H54 (cell line): ENCODE data around the gene NCBP2.

Experiments used
- DNase-seq: peaks from one replicate; pipeline ENCODE4 v3.0.0; 2011; ENCODE audit warnings: low spot score, mixed read lengths; ENCODE audit not compliant: insufficient read length
- FAIRE-seq: peaks from 3 replicates; lab custom pipeline; 2011; peaks lifted over from hg19 to GRCh38; lab: Jason Lieb, UNC
- POLR2A ChIP-seq: IDR thresholded peaks from 2 replicates; pipeline ENCODE4 v1.6.1; 2011; ENCODE audit warnings: low read depth, mild to moderate bottlenecking, low read length

NCBP2 gene

DNA sequence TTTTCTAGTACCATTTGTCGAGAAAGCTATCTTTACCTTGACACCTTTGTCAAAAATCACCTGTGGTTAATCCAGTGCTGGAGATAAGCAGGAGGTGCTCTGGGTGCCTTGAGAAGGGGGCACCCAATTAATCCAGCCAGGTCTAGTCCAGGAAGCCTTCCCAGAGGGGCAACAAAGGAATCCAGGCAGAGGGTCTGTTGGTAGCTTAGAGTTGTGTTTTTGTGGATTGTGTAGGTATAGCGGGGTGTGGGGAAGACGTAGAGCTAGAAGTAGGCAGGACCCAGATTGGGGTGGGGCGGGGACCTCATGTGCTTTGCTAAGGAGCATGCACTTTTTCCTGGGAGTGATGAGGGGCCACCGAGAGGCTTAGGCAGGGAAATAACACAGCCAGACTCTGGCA, 32.3 kb upstream of the NCBP2 start:
- DNase-seq, result no peak
- FAIRE-seq, result no peak
- TF ChIP-seq POLR2A, result no peak

GRCh38 chr3:196971094-196971698, 28.9 kb upstream of the NCBP2 start:
- peak; percentile 49 for DNase-seq
- no peak for FAIRE-seq
- no peak for TF ChIP-seq POLR2A

DNA sequence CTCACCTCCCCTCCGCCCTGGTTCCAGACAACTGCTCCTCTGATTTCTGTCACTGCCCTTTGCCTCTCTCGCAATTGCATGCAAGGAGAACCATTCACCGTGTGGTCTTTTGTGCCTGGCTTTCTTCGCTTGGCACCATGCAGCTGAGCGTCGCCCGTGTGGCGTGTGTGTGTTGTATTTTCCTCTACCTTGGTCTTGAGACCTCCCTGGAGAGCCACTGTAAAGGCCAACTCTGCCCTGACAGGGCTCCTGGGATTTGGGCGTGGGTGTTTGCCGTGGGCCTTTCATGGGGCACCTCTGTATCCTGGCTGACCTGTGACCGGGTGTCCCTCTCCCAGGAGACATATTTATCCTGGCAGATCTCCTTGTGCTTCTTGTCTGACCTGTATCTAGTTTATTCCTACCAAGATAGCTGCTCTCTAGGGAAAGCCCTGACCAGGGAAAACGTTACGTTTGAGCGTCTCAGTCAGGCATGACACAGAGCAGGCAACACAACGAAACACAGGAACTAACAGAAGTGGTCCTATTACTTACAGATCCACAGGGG, 28.3 kb upstream of the NCBP2 start:
- FAIRE-seq, result no peak
- no peak for TF ChIP-seq POLR2A

DNA sequence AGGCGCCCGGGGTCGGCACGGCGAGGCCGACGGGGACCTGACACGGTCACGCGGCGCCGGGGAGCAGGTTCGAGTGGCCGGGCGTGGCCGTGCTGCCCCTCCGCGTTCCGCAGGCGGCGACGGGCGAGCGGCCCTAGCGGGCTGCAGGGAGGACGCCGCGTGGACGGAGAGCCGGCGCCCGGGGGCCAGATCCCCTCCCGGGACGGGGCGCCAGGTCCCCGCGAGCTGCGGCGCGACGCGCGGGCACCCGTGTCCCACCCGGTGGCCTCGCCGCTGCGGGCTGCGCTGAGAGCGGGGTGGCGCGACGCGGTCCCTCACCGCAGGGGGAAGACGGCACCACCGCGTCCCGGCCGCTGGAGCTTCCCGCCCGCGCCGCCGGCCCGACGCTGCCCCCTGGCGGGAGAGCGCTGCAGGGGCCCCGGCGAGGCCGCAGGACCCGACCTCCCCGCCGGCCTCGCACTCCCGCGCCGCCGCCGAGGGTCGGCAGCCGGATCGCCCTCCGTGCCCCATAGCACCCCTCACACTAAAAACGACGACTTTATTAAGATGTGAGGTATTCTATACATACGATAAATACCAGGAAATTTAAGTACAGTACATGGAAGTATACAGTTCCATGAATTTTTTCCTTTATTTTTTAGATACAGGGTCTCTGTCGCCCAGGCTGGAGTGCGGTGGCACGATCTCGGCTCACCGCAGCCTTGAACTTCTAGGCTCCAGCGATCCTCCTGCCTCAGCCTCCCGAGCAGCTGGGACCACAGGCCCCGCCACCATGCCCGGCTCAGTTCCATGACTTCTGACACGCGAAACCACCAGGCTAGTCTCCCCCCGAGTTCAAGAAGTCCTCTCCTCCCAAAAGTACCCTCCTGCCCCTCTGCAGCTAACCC, 27.6 kb upstream of the NCBP2 start:
- peak; percentile 53 for TF ChIP-seq POLR2A
- DNase-seq (peak; percentile 93), FAIRE-seq (no peak)

More for the DNA sequence above, 28.3 kb upstream of the NCBP2 start:
- no peak for DNase-seq

DNA sequence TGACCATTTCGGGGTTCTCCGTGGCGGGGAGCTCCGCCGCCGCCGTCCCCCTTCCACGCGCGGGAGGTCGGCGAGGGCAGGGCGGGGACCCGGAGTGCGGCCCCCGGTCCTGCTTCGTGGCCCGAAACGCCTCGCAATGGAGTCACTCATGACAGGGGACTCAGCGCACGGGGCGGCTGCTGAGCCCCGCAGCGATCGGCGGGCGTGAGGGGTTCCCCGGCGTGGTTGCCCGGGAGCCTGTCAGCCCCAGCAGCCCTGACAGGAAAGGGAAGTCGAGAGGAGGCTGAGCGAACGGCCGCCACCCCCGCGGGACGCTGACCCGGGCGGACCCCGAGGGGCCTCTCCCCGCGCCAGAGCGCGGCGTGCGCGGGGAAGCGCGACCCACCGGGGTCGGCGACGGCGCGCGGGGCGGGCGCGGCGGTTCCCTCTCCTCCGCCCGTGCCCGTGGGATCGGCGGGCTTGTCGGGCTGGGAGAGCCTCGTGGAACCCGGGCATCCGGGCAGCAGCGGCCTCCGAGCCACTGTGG, 26.9 kb upstream of the NCBP2 start:
- no peak for TF ChIP-seq POLR2A
- FAIRE-seq (no peak), DNase-seq (peak; percentile 68)

GRCh38 chr3:196968233-196969133, 26.2 kb upstream of the NCBP2 start, which contains the start of gene PIGZ:
PIGZ (minus strand) TSS chr3:196968833; CDS start chr3:196952031, 16,802 bp downstream.
- DNase-seq (peak; percentile 71), FAIRE-seq (no peak)
- TF ChIP-seq POLR2A, result peak; percentile 44

DNA sequence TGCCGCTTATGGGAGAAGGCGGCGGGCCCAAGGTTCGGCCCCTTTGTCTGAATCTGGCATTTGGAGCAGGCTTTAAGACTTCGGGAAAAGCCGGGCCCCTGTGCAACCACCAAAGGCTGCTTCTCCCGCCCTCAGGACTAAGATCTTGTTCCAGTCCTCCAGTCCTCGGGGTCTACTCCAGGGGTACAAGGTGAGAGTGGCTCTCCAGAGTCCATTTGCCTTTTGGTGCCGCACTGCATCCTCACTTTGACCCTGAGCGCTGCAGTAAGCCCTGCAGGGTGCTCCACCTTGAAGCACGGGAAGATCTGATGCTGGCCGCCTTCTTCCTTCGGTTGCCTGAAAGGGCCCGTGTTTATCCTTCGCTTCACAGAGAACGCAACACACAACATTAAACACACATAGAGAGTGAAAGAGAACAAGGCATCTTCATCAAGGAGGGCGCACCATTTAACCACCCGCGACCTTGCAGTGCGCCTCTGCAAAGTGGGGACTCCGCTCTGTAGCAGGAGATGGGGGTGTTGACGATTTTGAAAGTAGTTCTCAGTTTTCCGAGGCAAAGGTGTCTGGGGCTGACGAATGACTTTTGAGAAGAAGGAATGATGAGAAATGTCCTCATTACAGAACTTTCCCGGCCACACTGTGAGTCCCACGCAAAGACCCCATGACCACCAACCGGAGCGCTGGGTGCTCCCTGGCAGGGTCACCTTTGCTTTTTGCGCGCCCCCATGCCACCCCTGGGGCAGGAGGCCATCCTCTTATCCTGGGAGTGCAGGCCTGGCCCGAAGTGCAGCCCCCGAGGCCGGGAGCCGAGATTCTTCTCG, 25.3 kb upstream of the NCBP2 start:
- no peak for TF ChIP-seq POLR2A
- DNase-seq (no peak), FAIRE-seq (no peak)

DNA sequence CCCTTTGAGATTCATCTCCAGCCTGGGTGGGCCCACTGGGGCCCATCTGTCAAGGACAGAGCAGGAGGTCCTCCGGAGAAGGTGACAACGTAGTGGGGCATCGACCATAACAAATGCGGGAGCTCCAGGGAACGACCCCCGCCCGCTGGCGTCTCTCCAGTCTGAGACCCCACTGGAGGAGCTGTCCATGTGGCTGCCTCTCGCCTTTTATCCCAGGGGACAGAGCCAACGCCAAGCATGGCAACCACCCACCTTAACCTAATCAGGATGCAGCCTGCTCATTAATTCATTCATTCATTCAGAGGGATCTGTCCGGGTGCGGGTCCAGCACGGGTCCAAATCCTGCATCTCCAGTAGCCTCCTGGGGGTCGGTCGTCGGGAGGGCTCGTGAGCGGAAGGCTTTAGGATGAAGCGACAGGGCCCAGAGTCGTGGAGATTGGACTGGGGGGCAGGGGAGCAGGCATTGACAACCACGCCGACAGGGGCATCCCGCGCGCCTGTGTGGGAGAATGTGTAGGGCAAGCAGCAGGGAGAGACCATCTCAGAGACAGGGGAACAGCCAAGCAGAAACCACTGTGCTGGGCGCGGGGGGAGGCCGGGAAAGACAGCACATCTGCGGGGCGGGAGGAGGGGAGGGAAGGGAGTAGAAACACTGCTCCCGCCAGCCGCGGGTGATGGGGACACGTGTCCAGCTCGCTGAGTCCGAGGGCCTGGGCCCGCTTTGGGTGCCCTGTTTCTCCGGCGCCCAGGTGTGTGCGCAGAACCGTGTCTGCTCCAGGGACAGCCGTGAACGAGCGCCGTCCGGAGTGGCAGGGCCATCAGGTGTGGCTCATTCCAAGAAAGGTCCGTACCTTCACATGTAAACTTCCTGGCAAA, 24.4 kb upstream of the NCBP2 start:
- FAIRE-seq, result no peak
- TF ChIP-seq POLR2A, result no peak

GRCh38 chr3:196965804-196966173, 23.5 kb upstream of the NCBP2 start:
- no peak for FAIRE-seq
- no peak for TF ChIP-seq POLR2A
- DNase-seq, result no peak

More for the DNA sequence above, 24.4 kb upstream of the NCBP2 start:
- DNase-seq, result no peak

GRCh38 chr3:196965112-196965803, 22.9 kb upstream of the NCBP2 start:
- DNase-seq (no peak), FAIRE-seq (no peak)
- no peak for TF ChIP-seq POLR2A

DNA sequence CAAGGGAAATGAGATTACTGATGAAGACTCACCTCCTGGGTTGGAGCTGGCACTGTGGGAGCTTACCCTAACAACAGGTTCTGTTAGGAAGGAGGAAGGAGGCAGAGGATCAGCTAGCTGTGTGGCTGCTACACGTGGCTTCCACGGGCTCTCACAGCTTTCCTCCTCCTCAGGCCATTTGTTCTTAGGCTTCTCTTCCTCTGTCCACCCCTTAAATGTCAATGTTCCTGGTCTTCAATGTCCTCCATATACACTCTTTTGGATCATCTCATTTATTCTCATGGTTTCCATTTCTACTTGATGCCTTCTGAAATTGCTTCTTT, 21.3 kb upstream of the NCBP2 start:
- no peak for TF ChIP-seq POLR2A
- FAIRE-seq (no peak), DNase-seq (no peak)
